ENCODE results near the gene BTBD9. TPM values are rescaled to one million over a fixed set of nuclear protein-coding genes. Genes with fewer than 3 reads are reported as not detected.

BTBD9 gene
- total RNA-seq, 1 donor from 2014 or later = 10.3 TPM

DNA sequence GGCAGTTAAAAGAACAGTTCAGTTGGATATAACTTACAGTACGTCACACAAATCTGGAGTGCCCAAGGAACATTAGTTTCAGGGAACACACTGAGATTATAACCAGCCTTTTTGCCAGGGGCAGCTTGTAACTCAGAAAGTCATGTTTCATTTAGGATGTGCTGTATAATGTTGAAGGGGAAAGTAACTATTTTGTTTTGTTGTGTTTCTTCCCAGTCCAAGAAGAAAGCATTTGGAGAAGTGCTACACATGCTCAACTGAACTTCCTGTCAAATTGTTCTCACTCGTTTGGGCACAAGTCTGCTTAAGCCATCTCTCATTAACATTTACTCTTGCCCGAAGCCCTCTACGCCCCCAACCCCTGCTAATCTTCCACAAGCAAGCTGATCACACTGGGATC, 157.9 kb downstream of the BTBD9 start:
- no peak overlapping the region for H3K4me3 ChIP-seq (ENCODE audit: insufficient read depth, low read depth, low read length)
- peaks cover 3% of the 10 kb centered on the region for H3K4me1 Mint-ChIP-seq (ENCODE audit: low read depth, unreplicated experiment)
- DNase-seq (ENCODE audit: low read depth) = no peak
- H3K27me3 Mint-ChIP-seq (ENCODE audit: low read depth, unreplicated experiment) = no peaks in the 10 kb centered on the region
- no peaks in the 10 kb centered on the region for H3K4me1 ChIP-seq (ENCODE audit: insufficient read depth, low read length)
- no peaks in the 10 kb centered on the region for H3K27me3 ChIP-seq (ENCODE audit: insufficient read depth, low read length)
- H3K9me3 Mint-ChIP-seq (ENCODE audit: unreplicated experiment) = no peaks in the 10 kb centered on the region
- no peak overlapping the region for H3K27ac Mint-ChIP-seq (ENCODE audit: unreplicated experiment)
- TF ChIP-seq EZH2 (IDR thresholded peaks at IDR 0.05; ENCODE audit: insufficient read depth, low read length) = no peak
- TF ChIP-seq, protein P1, sequence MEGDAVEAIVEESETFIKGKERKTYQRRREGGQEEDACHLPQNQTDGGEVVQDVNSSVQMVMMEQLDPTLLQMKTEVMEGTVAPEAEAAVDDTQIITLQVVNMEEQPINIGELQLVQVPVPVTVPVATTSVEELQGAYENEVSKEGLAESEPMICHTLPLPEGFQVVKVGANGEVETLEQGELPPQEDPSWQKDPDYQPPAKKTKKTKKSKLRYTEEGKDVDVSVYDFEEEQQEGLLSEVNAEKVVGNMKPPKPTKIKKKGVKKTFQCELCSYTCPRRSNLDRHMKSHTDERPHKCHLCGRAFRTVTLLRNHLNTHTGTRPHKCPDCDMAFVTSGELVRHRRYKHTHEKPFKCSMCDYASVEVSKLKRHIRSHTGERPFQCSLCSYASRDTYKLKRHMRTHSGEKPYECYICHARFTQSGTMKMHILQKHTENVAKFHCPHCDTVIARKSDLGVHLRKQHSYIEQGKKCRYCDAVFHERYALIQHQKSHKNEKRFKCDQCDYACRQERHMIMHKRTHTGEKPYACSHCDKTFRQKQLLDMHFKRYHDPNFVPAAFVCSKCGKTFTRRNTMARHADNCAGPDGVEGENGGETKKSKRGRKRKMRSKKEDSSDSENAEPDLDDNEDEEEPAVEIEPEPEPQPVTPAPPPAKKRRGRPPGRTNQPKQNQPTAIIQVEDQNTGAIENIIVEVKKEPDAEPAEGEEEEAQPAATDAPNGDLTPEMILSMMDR (IDR thresholded peaks at IDR 0.05; ENCODE audit: insufficient read depth, low read depth, low read length) = no peak
- H4K20me1 ChIP-seq (ENCODE audit: insufficient read depth, low read length) = no peaks in the 10 kb centered on the region
- no peak overlapping the region for H3K27ac ChIP-seq (ENCODE audit: low read depth, low read length)
- no peak overlapping the region for H3K9ac ChIP-seq (ENCODE audit: low read length)
- no peak overlapping the region for H3K4me2 ChIP-seq (ENCODE audit: low read length)
- H3K36me3 ChIP-seq (ENCODE audit: insufficient read depth, low read length) = no peaks in the 10 kb centered on the region
- H3K9me3 ChIP-seq (ENCODE audit: insufficient read depth, low read depth, low read length) = no peaks in the 10 kb centered on the region
- no peak overlapping the region for H3K4me3 Mint-ChIP-seq (ENCODE audit: unreplicated experiment)
- H3K79me2 ChIP-seq (ENCODE audit: insufficient read depth, low read length) = no peaks in the 10 kb centered on the region
- no peak overlapping the region for H2AFZ ChIP-seq (ENCODE audit: low read depth, low read length)
- H3K36me3 Mint-ChIP-seq (ENCODE audit: low read depth, unreplicated experiment) = peaks cover 4% of the 10 kb centered on the region
- no peak for FAIRE-seq

DNA sequence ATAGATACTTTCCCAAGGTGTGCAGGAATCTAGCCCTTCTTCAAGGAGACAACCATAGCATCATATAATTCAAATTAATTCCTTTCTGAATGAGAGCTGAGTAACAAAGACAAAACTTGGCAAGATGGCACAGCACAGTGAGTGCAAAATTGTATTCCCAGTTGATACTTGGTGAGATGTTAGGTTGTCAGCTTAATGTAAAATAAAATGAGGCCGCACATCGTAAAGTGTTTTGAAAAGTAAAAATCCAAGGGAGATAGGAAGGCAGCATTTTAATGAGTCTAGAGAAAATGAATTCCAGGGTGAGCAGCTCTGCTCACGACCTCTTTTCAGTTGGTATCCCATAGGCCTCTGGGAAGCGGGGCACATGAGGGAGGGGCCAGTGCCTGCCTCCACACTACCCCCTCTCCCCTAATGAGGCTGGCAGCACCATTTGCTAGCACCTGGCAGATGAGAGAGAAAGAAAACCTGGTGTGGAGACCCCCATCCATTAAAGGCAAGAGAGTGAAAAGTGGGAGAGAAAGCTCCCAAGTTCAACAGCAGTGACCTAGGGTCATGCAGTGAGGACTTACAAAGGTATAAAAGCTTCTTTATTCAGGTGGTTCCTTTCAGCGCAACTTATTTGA, 158.4 kb downstream of the BTBD9 start:
- H4K20me1 ChIP-seq (ENCODE audit: insufficient read depth, low read length) = no peaks in the 10 kb centered on the region
- no peaks in the 10 kb centered on the region for H3K4me1 ChIP-seq (ENCODE audit: insufficient read depth, low read length)
- Mint-ChIP-seq H3K9me3 (ENCODE audit: unreplicated experiment) (no peaks in the 10 kb centered on the region), H3K4me1 (ENCODE audit: low read depth, unreplicated experiment) (peaks cover 3% of the 10 kb centered on the region), H3K27ac (ENCODE audit: unreplicated experiment) (no peak overlapping the region), H3K27me3 (ENCODE audit: low read depth, unreplicated experiment) (no peaks in the 10 kb centered on the region), H3K4me3 (ENCODE audit: unreplicated experiment) (no peak overlapping the region), H3K36me3 (ENCODE audit: low read depth, unreplicated experiment) (peaks cover 4% of the 10 kb centered on the region)
- TF ChIP-seq, protein P1 (IDR thresholded peaks at IDR 0.05; ENCODE audit: insufficient read depth, low read depth, low read length) = no peak
- no peak for TF ChIP-seq EZH2 (IDR thresholded peaks at IDR 0.05; ENCODE audit: insufficient read depth, low read length)
- H2AFZ ChIP-seq (ENCODE audit: low read depth, low read length) = no peak overlapping the region
- H3K4me3 ChIP-seq (ENCODE audit: insufficient read depth, low read depth, low read length) = no peak overlapping the region
- H3K27me3 ChIP-seq (ENCODE audit: insufficient read depth, low read length) = no peaks in the 10 kb centered on the region
- no peaks in the 10 kb centered on the region for H3K36me3 ChIP-seq (ENCODE audit: insufficient read depth, low read length)
- no peak overlapping the region for H3K27ac ChIP-seq (ENCODE audit: low read depth, low read length)
- DNase-seq (ENCODE audit: low read depth) (no peak), FAIRE-seq (no peak)
- H3K4me2 ChIP-seq (ENCODE audit: low read length) = no peak overlapping the region
- H3K9me3 ChIP-seq (ENCODE audit: insufficient read depth, low read depth, low read length) = no peaks in the 10 kb centered on the region
- H3K9ac ChIP-seq (ENCODE audit: low read length) = no peak overlapping the region
- no peaks in the 10 kb centered on the region for H3K79me2 ChIP-seq (ENCODE audit: insufficient read depth, low read length)

DNA sequence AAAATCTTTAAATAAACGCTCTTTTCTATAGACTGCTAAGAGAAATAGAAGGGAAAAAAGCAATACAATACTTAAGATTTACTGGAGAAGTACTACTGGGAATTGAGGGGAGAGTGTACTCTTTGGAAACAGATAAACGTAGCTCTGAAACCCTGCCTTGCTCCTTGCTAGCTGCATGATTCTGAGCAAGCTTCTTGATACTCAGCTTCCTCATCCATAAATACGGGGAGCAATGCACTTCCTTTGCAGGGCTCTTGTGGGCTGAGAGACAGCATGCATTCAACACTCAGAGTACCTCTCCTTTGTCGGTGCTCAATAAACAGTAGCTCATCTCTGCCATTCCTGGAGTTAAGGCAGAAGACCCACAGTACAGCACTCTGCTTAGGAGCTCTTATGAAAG, 159.7 kb downstream of the BTBD9 start:
- peaks cover 3% of the 10 kb centered on the region for H3K4me1 Mint-ChIP-seq (ENCODE audit: low read depth, unreplicated experiment)
- Histone ChIP-seq H3K4me3 (ENCODE audit: insufficient read depth, low read depth, low read length) (no peak overlapping the region), H4K20me1 (ENCODE audit: insufficient read depth, low read length) (no peaks in the 10 kb centered on the region), H3K4me2 (ENCODE audit: low read length) (no peak overlapping the region), H3K4me1 (ENCODE audit: insufficient read depth, low read length) (no peaks in the 10 kb centered on the region), H3K27ac (ENCODE audit: low read depth, low read length) (no peak overlapping the region), H3K27me3 (ENCODE audit: insufficient read depth, low read length) (no peaks in the 10 kb centered on the region), H3K79me2 (ENCODE audit: insufficient read depth, low read length) (no peaks in the 10 kb centered on the region), H3K9me3 (ENCODE audit: insufficient read depth, low read depth, low read length) (no peaks in the 10 kb centered on the region), H3K36me3 (ENCODE audit: insufficient read depth, low read length) (no peaks in the 10 kb centered on the region), H2AFZ (ENCODE audit: low read depth, low read length) (no peak overlapping the region), H3K9ac (ENCODE audit: low read length) (no peak overlapping the region)
- no peak overlapping the region for H3K4me3 Mint-ChIP-seq (ENCODE audit: unreplicated experiment)
- no peak overlapping the region for H3K27ac Mint-ChIP-seq (ENCODE audit: unreplicated experiment)
- H3K9me3 Mint-ChIP-seq (ENCODE audit: unreplicated experiment) = no peaks in the 10 kb centered on the region
- peaks cover 2% of the 10 kb centered on the region for H3K36me3 Mint-ChIP-seq (ENCODE audit: low read depth, unreplicated experiment)
- TF ChIP-seq, protein P1 (IDR thresholded peaks at IDR 0.05; ENCODE audit: insufficient read depth, low read depth, low read length) = no peak
- no peak for TF ChIP-seq EZH2 (IDR thresholded peaks at IDR 0.05; ENCODE audit: insufficient read depth, low read length)
- no peak for DNase-seq (ENCODE audit: low read depth)
- FAIRE-seq = no peak
- no peaks in the 10 kb centered on the region for H3K27me3 Mint-ChIP-seq (ENCODE audit: low read depth, unreplicated experiment)
